ENCODE data around the gene GPR139. TPM values are rescaled to one million over a fixed set of nuclear protein-coding genes. Genes with fewer than 3 reads are reported as not detected.

Gene GPR139
- total RNA-seq, 1 donor from 2014 or later: not detected

- no peaks in the 10 kb centered on the region for H3K9me3 ChIP-seq
- H3K36me3 ChIP-seq: no peaks in the 10 kb centered on the region
- TF ChIP-seq CTCF (IDR thresholded peaks at IDR 0.05): no peak
- H3K4me1 ChIP-seq: no peaks in the 10 kb centered on the region
- intact Hi-C loops (cut with DNase I): no loop called here
- no peak overlapping the region for H3K27ac ChIP-seq
- H3K27me3 ChIP-seq: no peaks in the 10 kb centered on the region
- H3K4me3 ChIP-seq: no peak overlapping the region
- DNase-seq (ENCODE audit: low spot score in 2 of 2): no peak
Measured at GRCh38 chr16:19984135-19984534, 89.6 kb downstream of the GPR139 start.

Other genes starting within 250 kb of the GPR139 start
- gene GPRC5B, start 189.0 kb downstream of the GPR139 start, total RNA-seq: 15.6 TPM